Mucosa of descending colon (tissue), 3 donors: Measurements from ENCODE around the gene ZFHX2. TPM values are rescaled to one million over a fixed set of nuclear protein-coding genes. Genes with fewer than 3 reads are reported as not detected.

ENCODE experiments used
- ATAC-seq: fragments of 200-7000 bp; cut with Tn5 transposase; one replicate; pipeline ENCODE4 v1.9.1; 2020; ENCODE audit warnings: mild to moderate bottlenecking, moderate library complexity
- DNase-seq, 3 donors: peaks; one replicate each; pipeline ENCODE4 v3.0.0-alpha.2; 2020
- H3K36me3 ChIP-seq: fragments of 200-600 bp; one replicate; pipeline ENCODE4 v1.8.0; 2021; ENCODE audit warnings: low read depth, mild to moderate bottlenecking
- H3K4me1 ChIP-seq: fragments of 200-600 bp; one replicate; pipeline ENCODE4 v1.8.0; 2021; ENCODE audit warnings: low read depth, mild to moderate bottlenecking
- H3K4me3 ChIP-seq: fragments of 200-600 bp; one replicate; pipeline ENCODE4 v1.8.0; 2021; ENCODE audit warnings: mild to moderate bottlenecking
- H3K9me3 ChIP-seq: fragments of 200-600 bp; one replicate; pipeline ENCODE4 v1.8.0; 2021; ENCODE audit warnings: mild to moderate bottlenecking
- CTCF ChIP-seq: fragments of 200-600 bp; IDR thresholded peaks from one replicate; pipeline ENCODE4 v1.8.0; 2022; ENCODE audit warnings: antibody characterized with exemption, mild to moderate bottlenecking
- intact Hi-C, 2 donors: fragments of 100-400 bp; cut with DNase I in 1 of 2; cut with micrococcal nuclease in 1 of 2; formaldehyde crosslinking; loops; one replicate each; pipeline versions ENCODE4 v1.11.0 to v1.11.1; 2022; cut with DNase I, micrococcal nuclease
- total RNA-seq, 3 donors: library from RNA; stranded (reverse); fragmentation: NEBNext Ultra II Directional in 2 of 3; extraction: Animal tissue kit (Norgen Biotek cat#: 25700) in 2 of 3; gene quantifications; one replicate each; pipeline versions ENCODE4 v1.2.1 to v1.2.4, GENCODE V29; 2021 to 2023
- donor health status: DM: no; HTN: no; CAD: no; lungs with moderate emphysema.
- donor health status: DM: no; HTN: no; CAD: no.
- donor health status: DM: no; HTN: yes; CAD: no.

Gene ZFHX2
- total RNA-seq, 3 donors from 2014 or later: 0.92 to 3.2 (median 1.6) TPM

- Histone ChIP-seq H3K4me3 (no peak overlapping the region), H3K36me3 (no peaks in the 10 kb centered on the region), H3K9me3 (no peaks in the 10 kb centered on the region), H3K4me1 (no peaks in the 10 kb centered on the region)
- ATAC-seq (no peak), DNase-seq (no peak)
- no peak for TF ChIP-seq CTCF
- intact Hi-C loops: loop anchor here in 1 of 2 donors (10.0 kb wide), 1 partner anchor 47 kb away; no protein-coding TSS in a partner anchor
Measured at GRCh38 chr14:23531391-23531790, 20.2 kb downstream of the ZFHX2 start.

- intact Hi-C loops: loop anchor here in 1 of 2 donors (10.0 kb wide), 1 partner anchor 46 kb away; no protein-coding TSS in a partner anchor
Measured at GRCh38 chr14:23530375-23531055, 21.1 kb downstream of the ZFHX2 start.

GRCh38 chr14:23529016-23529415 is 22.5 kb downstream of the ZFHX2 start:
- H3K4me1 ChIP-seq: no peaks in the 10 kb centered on the region

More at GRCh38 chr14:23530375-23531055, 21.1 kb downstream of the ZFHX2 start:
- no peaks in the 10 kb centered on the region for H3K4me1 ChIP-seq
- no peaks in the 10 kb centered on the region for H3K36me3 ChIP-seq
- ATAC-seq: peak; percentile 22
- DNase-seq: no peak
- no peak overlapping the region for H3K4me3 ChIP-seq
- no peaks in the 10 kb centered on the region for H3K9me3 ChIP-seq
- no peak for TF ChIP-seq CTCF

GRCh38 chr14:23528555-23528954 is 23.0 kb downstream of the ZFHX2 start:
- no peak for ATAC-seq
- H3K9me3 ChIP-seq: no peaks in the 10 kb centered on the region
- intact Hi-C loops: no loop called here

More at GRCh38 chr14:23529016-23529415, 22.5 kb downstream of the ZFHX2 start:
- Histone ChIP-seq H3K4me3 (no peak overlapping the region), H3K9me3 (no peaks in the 10 kb centered on the region), H3K36me3 (no peaks in the 10 kb centered on the region)
- DNase-seq: no peak
- no peak for TF ChIP-seq CTCF
- no peak for ATAC-seq
- intact Hi-C loops: no loop called here

GRCh38 chr14:23525611-23526010 is 26.0 kb downstream of the ZFHX2 start:
- no peak overlapping the region for H3K4me3 ChIP-seq
- H3K9me3 ChIP-seq: no peaks in the 10 kb centered on the region
- intact Hi-C loops: no loop called here
- no peak for ATAC-seq
- TF ChIP-seq CTCF: no peak
- no peak for DNase-seq
- no peaks in the 10 kb centered on the region for H3K4me1 ChIP-seq
- H3K36me3 ChIP-seq: no peaks in the 10 kb centered on the region

More at GRCh38 chr14:23528555-23528954, 23.0 kb downstream of the ZFHX2 start:
- DNase-seq: no peak
- no peak for TF ChIP-seq CTCF
- H3K4me3 ChIP-seq: no peak overlapping the region
- H3K4me1 ChIP-seq: no peaks in the 10 kb centered on the region
- no peaks in the 10 kb centered on the region for H3K36me3 ChIP-seq
